ENCODE measurements around the gene ACTR1A.
A peak's percentile ranks its signal among the peaks of the same experiment; 100 is the strongest.

Gene ACTR1A

GRCh38 chr10:102432162-102432950, 70.2 kb downstream of the ACTR1A start, which contains the start of gene CUEDC2:
TSS of gene CUEDC2 (minus strand) at chr10:102432574. CDS start at chr10:102425188, 7,386 bp downstream.
- peak; percentile 96 for ATAC-seq (replicated peaks)
- DNase-seq: peak; percentile 94 to 97 (median 96)
- Mint-ChIP-seq H3K36me3 (ENCODE audit: insufficient read depth) (peaks cover 15% of the 10 kb centered on the region), H3K4me3 (peak within 1 kb of the TSS; percentile 91 to 93), H3K27me3 (no peaks in the 10 kb centered on the region), H3K27ac (peak within 1 kb of the TSS; percentile 89 to 96), H3K4me1 (ENCODE audit: low read depth in 2 of 2) (peaks cover 30% of the 10 kb centered on the region in 2 donors), H3K9me3 (no peaks in the 10 kb centered on the region)

- H3K4me1 Mint-ChIP-seq (ENCODE audit: low read depth in 2 of 2): peaks cover 29 to 30% of the 10 kb centered on the region in 2 donors
- DNase-seq (no peak), ATAC-seq (replicated peaks) (no peak)
- peak overlapping the region; percentile 89 to 96 for H3K27ac Mint-ChIP-seq
- H3K27me3 Mint-ChIP-seq: no peaks in the 10 kb centered on the region
- H3K9me3 Mint-ChIP-seq: no peaks in the 10 kb centered on the region
- peak overlapping the region; percentile 91 to 93 for H3K4me3 Mint-ChIP-seq
- peaks cover 15% of the 10 kb centered on the region for H3K36me3 Mint-ChIP-seq (ENCODE audit: insufficient read depth)
Measured at GRCh38 chr10:102431452-102432124, 70.9 kb downstream of the ACTR1A start.

GRCh38 chr10:102429468-102429867, 73.0 kb downstream of the ACTR1A start:
- H3K27me3 Mint-ChIP-seq: no peaks in the 10 kb centered on the region
- H3K4me3 Mint-ChIP-seq: no peak overlapping the region
- no peak overlapping the region for H3K27ac Mint-ChIP-seq
- peaks cover 21 to 25% of the 10 kb centered on the region in 2 donors for H3K4me1 Mint-ChIP-seq (ENCODE audit: low read depth in 2 of 2)
- no peaks in the 10 kb centered on the region for H3K9me3 Mint-ChIP-seq
- no peak for DNase-seq
- no peak for ATAC-seq (replicated peaks)
- H3K36me3 Mint-ChIP-seq (ENCODE audit: insufficient read depth): peaks cover 15% of the 10 kb centered on the region
